ENCODE results near the gene NFIA.

GRCh38 chr1:61506236-61506635 is 423.9 kb downstream of the NFIA start:
- TF ChIP-seq, protein P1, sequence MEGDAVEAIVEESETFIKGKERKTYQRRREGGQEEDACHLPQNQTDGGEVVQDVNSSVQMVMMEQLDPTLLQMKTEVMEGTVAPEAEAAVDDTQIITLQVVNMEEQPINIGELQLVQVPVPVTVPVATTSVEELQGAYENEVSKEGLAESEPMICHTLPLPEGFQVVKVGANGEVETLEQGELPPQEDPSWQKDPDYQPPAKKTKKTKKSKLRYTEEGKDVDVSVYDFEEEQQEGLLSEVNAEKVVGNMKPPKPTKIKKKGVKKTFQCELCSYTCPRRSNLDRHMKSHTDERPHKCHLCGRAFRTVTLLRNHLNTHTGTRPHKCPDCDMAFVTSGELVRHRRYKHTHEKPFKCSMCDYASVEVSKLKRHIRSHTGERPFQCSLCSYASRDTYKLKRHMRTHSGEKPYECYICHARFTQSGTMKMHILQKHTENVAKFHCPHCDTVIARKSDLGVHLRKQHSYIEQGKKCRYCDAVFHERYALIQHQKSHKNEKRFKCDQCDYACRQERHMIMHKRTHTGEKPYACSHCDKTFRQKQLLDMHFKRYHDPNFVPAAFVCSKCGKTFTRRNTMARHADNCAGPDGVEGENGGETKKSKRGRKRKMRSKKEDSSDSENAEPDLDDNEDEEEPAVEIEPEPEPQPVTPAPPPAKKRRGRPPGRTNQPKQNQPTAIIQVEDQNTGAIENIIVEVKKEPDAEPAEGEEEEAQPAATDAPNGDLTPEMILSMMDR (conservative IDR thresholded peaks at IDR 0.05; ENCODE audit: low read length): no peak
- no peak for TF ChIP-seq EZH2phosphoT487 (IDR thresholded peaks at IDR 0.05; ENCODE audit: borderline replicate concordance)

All from Loucy (cell line).